ENCODE data around the gene EPX.
"Not testable (repeated sequence)": the region's sequence is repeated elsewhere in the genome, so short reads cannot be mapped to it uniquely, and the experiment has no call there.

The EPX gene

GRCh38 chr17:58192612-58193011 lies at the start of gene EPX:
EPX (plus strand) TSS chr17:58192726; CDS start chr17:58192847, 121 bp downstream.
- no peak for DNase-seq (ENCODE audit: low read depth)

GRCh38 chr17:58143335-58143734 lies 49.2 kb upstream of the EPX start:
- not testable (repeated sequence) for DNase-seq (ENCODE audit: low read depth)

GRCh38 chr17:58144801-58145200 lies 47.7 kb upstream of the EPX start:
- DNase-seq (ENCODE audit: low read depth), result no peak

- DNase-seq (ENCODE audit: low read depth), result no peak
Measured at GRCh38 chr17:58147930-58148434, 44.5 kb upstream of the EPX start, which contains the start of gene OR4D1. OR4D1 (plus strand) TSS chr17:58148384; CDS start chr17:58155154, 6,770 bp downstream.

- no peak for DNase-seq (ENCODE audit: low read depth)
Measured at GRCh38 chr17:58148609-58149008, 43.9 kb upstream of the EPX start.

- DNase-seq (ENCODE audit: low read depth), result no peak
Measured at GRCh38 chr17:58150394-58150793, 42.1 kb upstream of the EPX start.

- peak; percentile 38 for DNase-seq (ENCODE audit: low read depth)
Measured at GRCh38 chr17:58153046-58153445, 39.5 kb upstream of the EPX start.

- DNase-seq (ENCODE audit: low read depth), result no peak
Measured at GRCh38 chr17:58153671-58154070, 38.9 kb upstream of the EPX start.

- peak; percentile 42 for DNase-seq (ENCODE audit: low read depth)
Measured at GRCh38 chr17:58156839-58157803, 35.4 kb upstream of the EPX start.

- DNase-seq (ENCODE audit: low read depth), result no peak
Measured at GRCh38 chr17:58158181-58158580, 34.3 kb upstream of the EPX start.

GRCh38 chr17:58161566-58161965 lies 31.0 kb upstream of the EPX start:
- no peak for DNase-seq (ENCODE audit: low read depth)

- no peak for DNase-seq (ENCODE audit: low read depth)
Measured at GRCh38 chr17:58165981-58166380, 26.5 kb upstream of the EPX start.

GRCh38 chr17:58166682-58167081 lies 25.8 kb upstream of the EPX start, which contains the start of gene OR4D2:
OR4D2 (plus strand) TSS chr17:58166982; CDS start chr17:58169656, 2,674 bp downstream.
- DNase-seq (ENCODE audit: low read depth), result no peak

- DNase-seq (ENCODE audit: low read depth), result no peak
Measured at GRCh38 chr17:58170622-58171021, 21.9 kb upstream of the EPX start.

GRCh38 chr17:58172369-58173071 lies 20.0 kb upstream of the EPX start:
- DNase-seq (ENCODE audit: low read depth), result no peak

GRCh38 chr17:58174871-58175270 lies 17.7 kb upstream of the EPX start:
- no peak for DNase-seq (ENCODE audit: low read depth)

GRCh38 chr17:58176200-58176599 lies 16.3 kb upstream of the EPX start:
- DNase-seq (ENCODE audit: low read depth), result no peak

- DNase-seq (ENCODE audit: low read depth), result no peak
Measured at GRCh38 chr17:58181796-58182195, 10.7 kb upstream of the EPX start.

- DNase-seq (ENCODE audit: low read depth), result no peak
Measured at GRCh38 chr17:58183514-58183913, 9.0 kb upstream of the EPX start.

- no peak for DNase-seq (ENCODE audit: low read depth)
Measured at GRCh38 chr17:58184308-58184985, 8.1 kb upstream of the EPX start.

- DNase-seq (ENCODE audit: low read depth), result no peak
Measured at GRCh38 chr17:58184986-58185761, 7.4 kb upstream of the EPX start.

Measured in activated T-cell treated with anti-CD3 and anti-CD28 coated beads for 1 hour (primary cell).